Renal cortex interstitium (tissue), 11 donors: ENCODE data around the gene ARHGAP24. TPM values are rescaled to one million over a fixed set of nuclear protein-coding genes. Genes with fewer than 3 reads are reported as not detected.
A peak's percentile ranks its signal among the peaks of the same experiment; 100 is the strongest.
"Not testable (repeated sequence)": the region's sequence is repeated elsewhere in the genome, so short reads cannot be mapped to it uniquely, and the experiment has no call there.

ENCODE experiments used
- DNase-seq, 11 donors: peaks; one replicate each; pipeline ENCODE4 v3.0.0-alpha.2; 2013; ENCODE audit warnings: low read depth in 9 of 11, low spot score in 4 of 11; ENCODE audit errors: extremely low read depth in 1 of 11
- polyA plus RNA-seq, 3 donors: library from polyadenylated mRNA; unstranded; fragments of 120-200 nt; gene quantifications; one replicate each; pipeline ENCODE4 v1.2.1, GENCODE V29; 2013; ENCODE audit not compliant: insufficient read length in 3 of 3

The ARHGAP24 gene
- polyA plus RNA-seq, 3 donors, result 101 to 124 (median 118) TPM

GRCh38 chr4:85895755-85896154 lies 420.8 kb downstream of the ARHGAP24 start:
- no peak for DNase-seq

GRCh38 chr4:85898231-85898630 lies 423.3 kb downstream of the ARHGAP24 start:
- DNase-seq, result no peak

- DNase-seq, result no peak
These were observed 426.6 kb downstream of the ARHGAP24 start for GRCh38 chr4:85901500-85901899.

- DNase-seq, result not testable (repeated sequence)
These were observed 427.7 kb downstream of the ARHGAP24 start for GRCh38 chr4:85902647-85903046.

GRCh38 chr4:85905761-85906160 lies 430.8 kb downstream of the ARHGAP24 start:
- DNase-seq, result no peak

GRCh38 chr4:85907001-85907400 lies 432.1 kb downstream of the ARHGAP24 start:
- DNase-seq, result no peak

GRCh38 chr4:85909851-85910250 lies 434.9 kb downstream of the ARHGAP24 start:
- DNase-seq, result no peak

GRCh38 chr4:85910985-85911384 lies 436.0 kb downstream of the ARHGAP24 start:
- DNase-seq, result no peak

GRCh38 chr4:85913931-85914694 lies 439.2 kb downstream of the ARHGAP24 start:
- DNase-seq, result no peak

GRCh38 chr4:85915570-85915969 lies 440.6 kb downstream of the ARHGAP24 start:
- not testable (repeated sequence) for DNase-seq

- DNase-seq, result no peak
These were observed 444.4 kb downstream of the ARHGAP24 start for GRCh38 chr4:85919200-85919887.

- DNase-seq, result no peak
These were observed 450.1 kb downstream of the ARHGAP24 start for GRCh38 chr4:85925071-85925470.

GRCh38 chr4:85928775-85929591 lies 454.0 kb downstream of the ARHGAP24 start:
- peak in 7 of 11 donors; percentile 42 to 88 (median 73) for DNase-seq

GRCh38 chr4:85929961-85930665 lies 455.2 kb downstream of the ARHGAP24 start:
- peak in 3 of 11 donors; percentile 44 to 69 (median 49) for DNase-seq

GRCh38 chr4:85932500-85933290 lies 457.7 kb downstream of the ARHGAP24 start:
- no peak for DNase-seq

GRCh38 chr4:85933291-85933640 lies 458.3 kb downstream of the ARHGAP24 start:
- no peak for DNase-seq

GRCh38 chr4:85937507-85937906 lies 462.6 kb downstream of the ARHGAP24 start:
- no peak for DNase-seq

- no peak for DNase-seq
These were observed 463.1 kb downstream of the ARHGAP24 start for GRCh38 chr4:85938062-85938461.
